Retinal pigment epithelial cell (primary cell): ENCODE measurements around the gene DDR2.

ENCODE experiments used
- DNase-seq: peaks from one replicate; pipeline ENCODE4 v3.0.0-alpha.2; 2010; ENCODE audit warnings: low read depth
- H3K4me3 ChIP-seq: 2 replicates; pipeline ENCODE4 v1.5.1; 2011; ENCODE audit warnings: mild to moderate bottlenecking, low read length, control low read depth, moderate library complexity
- TF ChIP-seq, protein P1 (sequence below): conservative IDR thresholded peaks from 2 replicates; pipeline ENCODE4 v1.5.1; 2011; ENCODE audit warnings: low read depth, low read length, control low read depth, inconsistent platforms

The DDR2 gene

DNA sequence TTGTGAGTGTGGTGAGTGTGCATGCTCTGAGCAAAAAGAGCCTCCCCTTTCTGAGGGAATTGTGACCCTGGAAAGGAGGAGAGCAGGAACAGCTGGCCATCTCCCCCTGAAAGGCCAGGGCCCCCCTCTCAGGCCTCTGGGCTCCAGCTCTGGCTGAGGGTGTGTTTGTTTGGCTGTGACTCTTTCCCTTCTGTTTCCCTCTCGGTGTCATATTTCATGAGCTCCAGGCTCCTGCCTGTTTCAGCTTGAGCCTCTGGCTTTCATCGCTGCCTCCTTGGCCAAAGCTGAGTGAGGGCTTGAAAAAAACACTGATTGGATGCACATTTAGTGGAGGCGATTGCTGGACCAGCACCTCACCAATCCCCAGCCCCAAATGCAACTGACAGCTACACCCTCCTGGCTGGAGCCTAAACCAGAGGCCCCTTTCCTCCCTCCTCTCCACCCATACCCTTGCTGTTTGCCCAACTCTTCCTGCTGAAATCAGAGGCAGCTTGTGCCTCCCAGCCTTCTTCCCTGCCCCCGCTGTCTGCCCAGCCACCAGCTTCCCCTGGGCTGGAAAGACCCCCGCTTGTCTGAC, 64.1 kb downstream of the DDR2 start:
- peak; percentile 55 for DNase-seq
- H3K4me3 ChIP-seq, result no peak overlapping the region
- TF ChIP-seq, protein P1, sequence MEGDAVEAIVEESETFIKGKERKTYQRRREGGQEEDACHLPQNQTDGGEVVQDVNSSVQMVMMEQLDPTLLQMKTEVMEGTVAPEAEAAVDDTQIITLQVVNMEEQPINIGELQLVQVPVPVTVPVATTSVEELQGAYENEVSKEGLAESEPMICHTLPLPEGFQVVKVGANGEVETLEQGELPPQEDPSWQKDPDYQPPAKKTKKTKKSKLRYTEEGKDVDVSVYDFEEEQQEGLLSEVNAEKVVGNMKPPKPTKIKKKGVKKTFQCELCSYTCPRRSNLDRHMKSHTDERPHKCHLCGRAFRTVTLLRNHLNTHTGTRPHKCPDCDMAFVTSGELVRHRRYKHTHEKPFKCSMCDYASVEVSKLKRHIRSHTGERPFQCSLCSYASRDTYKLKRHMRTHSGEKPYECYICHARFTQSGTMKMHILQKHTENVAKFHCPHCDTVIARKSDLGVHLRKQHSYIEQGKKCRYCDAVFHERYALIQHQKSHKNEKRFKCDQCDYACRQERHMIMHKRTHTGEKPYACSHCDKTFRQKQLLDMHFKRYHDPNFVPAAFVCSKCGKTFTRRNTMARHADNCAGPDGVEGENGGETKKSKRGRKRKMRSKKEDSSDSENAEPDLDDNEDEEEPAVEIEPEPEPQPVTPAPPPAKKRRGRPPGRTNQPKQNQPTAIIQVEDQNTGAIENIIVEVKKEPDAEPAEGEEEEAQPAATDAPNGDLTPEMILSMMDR, result no peak

DNA sequence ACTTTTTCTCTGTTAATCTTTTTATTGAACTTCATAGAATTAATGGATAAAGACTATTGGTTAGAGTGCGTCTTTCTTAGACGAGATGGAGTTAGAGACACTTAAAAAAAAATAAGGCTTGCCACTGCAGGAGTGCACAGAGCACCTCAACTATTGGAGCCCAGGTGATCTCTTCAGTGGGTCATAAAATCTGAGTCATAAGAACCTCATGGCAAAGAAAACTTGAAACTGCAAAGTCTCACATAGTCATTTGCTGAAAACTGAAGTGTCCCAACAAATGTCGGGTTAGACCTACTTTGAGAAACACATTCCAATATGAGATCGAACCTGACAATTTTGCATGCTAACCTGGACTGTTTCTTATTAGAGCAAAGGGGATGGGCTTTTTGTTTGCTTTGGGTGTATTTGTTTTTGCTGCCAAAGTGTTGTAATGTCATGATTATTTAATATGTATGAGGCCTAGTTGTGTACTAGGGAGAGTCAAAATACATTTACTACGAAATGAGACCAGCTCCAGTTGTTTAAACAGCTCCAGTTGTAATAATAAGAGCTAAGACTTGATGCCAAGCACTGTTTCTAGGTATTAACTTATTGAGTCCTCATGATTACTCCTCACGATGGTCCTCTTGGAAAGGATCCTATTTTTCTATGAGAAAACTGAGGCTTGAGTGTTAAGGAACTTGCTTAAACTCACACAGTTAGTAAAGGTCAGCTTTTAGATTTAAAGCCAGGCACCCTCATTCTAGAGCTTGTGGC, 65.1 kb downstream of the DDR2 start:
- TF ChIP-seq, protein P1, result no peak
- no peak for DNase-seq
- H3K4me3 ChIP-seq, result no peak overlapping the region

DNA sequence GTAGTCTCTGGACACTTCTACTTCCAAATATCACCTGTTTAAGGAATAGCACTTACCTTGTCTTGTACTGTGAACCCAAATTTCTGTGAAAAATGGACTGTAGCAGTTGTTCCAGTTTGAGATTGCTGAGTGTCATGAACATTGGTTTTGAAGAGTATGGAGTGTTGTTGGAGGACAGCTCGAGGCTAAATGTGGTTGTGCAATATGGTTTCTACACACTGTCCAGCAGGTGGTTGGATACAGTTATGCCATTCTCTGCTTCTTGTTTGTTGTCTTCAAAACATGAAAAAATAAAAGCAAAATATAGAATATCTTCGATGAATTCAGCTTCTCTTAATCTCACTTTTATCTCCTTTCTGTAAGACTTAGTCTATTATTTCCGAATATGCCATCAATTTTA, 67.1 kb downstream of the DDR2 start:
- no peak for DNase-seq
- H3K4me3 ChIP-seq, result no peak overlapping the region
- TF ChIP-seq, protein P1, result no peak

DNA sequence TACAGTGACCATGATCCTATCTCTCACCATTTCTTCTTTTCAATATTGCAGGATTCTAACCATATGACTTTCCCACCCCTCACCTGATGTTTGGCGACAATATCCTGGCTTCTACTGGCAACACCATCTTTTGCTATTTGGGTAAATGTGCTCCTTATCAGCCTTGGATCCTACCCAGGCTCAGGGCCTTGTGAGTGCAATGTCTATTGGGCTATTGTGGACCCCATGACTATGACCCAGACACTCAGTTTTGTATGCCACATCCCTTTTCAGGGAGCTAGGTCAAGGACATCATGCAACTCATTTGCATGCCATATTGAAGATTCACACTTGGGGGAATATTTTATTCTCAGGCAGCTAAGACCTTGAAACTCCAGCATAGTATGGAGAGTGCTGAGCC, 67.9 kb downstream of the DDR2 start:
- H3K4me3 ChIP-seq, result no peak overlapping the region
- TF ChIP-seq, protein P1, result no peak
- DNase-seq, result no peak

DNA sequence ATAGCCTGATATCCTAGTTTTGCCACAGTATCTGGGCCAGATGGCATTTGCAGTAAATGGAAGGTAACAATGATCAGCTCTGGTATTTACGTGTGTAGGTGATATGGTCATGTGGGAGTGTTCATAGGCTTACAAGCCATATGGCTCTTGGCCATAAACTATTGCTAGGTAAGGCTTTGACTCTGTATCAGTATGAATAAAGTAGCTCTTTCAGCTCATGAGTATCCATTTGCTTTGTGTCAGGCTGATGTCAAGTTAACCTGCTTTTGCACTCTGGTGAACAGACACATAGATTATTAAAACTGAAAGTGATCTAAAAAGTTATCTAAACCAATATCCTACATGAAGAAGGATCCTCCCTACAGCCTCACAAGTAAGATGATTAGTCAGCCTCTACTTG, 69.0 kb downstream of the DDR2 start:
- H3K4me3 ChIP-seq, result no peak overlapping the region
- TF ChIP-seq, protein P1, result no peak
- no peak for DNase-seq

DNA sequence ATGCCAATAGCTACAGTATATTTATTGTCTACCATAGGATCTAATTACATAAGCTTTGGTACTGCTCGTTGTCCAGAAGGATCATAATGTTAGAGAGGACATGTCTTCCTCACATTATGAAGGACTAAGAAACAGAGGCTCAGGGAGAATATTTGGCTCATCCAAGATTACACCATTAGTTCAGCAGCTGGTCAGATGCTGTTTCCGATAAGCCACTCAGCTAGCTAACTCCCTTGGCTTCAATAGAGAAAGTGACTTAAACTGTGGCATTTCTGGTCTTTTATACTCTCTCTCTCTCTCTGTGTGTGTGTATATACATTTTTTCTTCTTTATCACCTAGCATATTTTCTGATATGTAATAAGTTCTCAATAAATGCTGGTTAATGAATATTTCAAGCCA, 70.4 kb downstream of the DDR2 start:
- TF ChIP-seq, protein P1, result no peak
- DNase-seq, result no peak
- H3K4me3 ChIP-seq, result no peak overlapping the region

DNA sequence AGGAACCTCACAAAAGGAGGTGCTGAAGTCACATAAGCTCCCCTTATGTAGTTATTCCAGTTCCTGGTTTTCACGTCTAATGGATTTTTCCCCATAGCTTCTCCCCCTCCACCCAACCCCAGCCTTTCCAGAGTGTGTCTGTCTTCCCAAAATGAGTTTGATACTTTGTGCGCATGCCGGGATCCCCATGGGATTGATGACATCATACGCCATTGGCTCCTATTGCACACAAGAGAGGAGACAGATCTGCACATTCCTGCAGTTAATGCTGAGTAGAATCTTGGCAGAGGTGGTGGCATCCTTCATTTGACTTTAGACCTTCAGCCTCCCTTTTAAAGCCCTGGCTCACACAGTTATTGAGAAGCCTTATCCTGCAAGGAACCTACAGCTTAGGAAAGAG, 71.4 kb downstream of the DDR2 start:
- no peak for DNase-seq
- TF ChIP-seq, protein P1, result no peak

More for the DNA sequence above, 71.4 kb downstream of the DDR2 start:
- H3K4me3 ChIP-seq, result no peak overlapping the region
